Chondrocyte (in vitro differentiated cells): Measurements from ENCODE around the gene TSC22D4. TPM values are rescaled to one million over a fixed set of nuclear protein-coding genes. Genes with fewer than 3 reads are reported as not detected.
A peak's percentile ranks its signal among the peaks of the same experiment; 100 is the strongest.
"Not testable (repeated sequence)": the region's sequence is repeated elsewhere in the genome, so short reads cannot be mapped to it uniquely, and the experiment has no call there.

Experiments
- DNase-seq: peaks from one replicate; pipeline ENCODE4 v3.0.0; 2021; ENCODE audit warnings: mixed read lengths, low spot score
- H3K27ac Mint-ChIP-seq: one replicate; pipeline ENCODE4 v1.8.0; 2021; ENCODE audit warnings: mild to moderate bottlenecking, moderate library complexity, mixed read lengths; ENCODE audit not compliant: unreplicated experiment
- H3K27me3 Mint-ChIP-seq: 2 replicates; pipeline ENCODE4 v1.8.0; 2021; ENCODE audit warnings: low read depth, mixed read lengths
- H3K36me3 Mint-ChIP-seq: 2 replicates; pipeline ENCODE4 v1.8.0; 2021; ENCODE audit warnings: low read depth, mixed read lengths
- H3K4me1 Mint-ChIP-seq: 2 replicates; pipeline ENCODE4 v1.8.0; 2021; ENCODE audit warnings: low read depth, mild to moderate bottlenecking, mixed read lengths
- H3K4me3 Mint-ChIP-seq: one replicate; pipeline ENCODE4 v1.8.0; 2021; ENCODE audit warnings: mild to moderate bottlenecking, moderate library complexity, mixed read lengths; ENCODE audit not compliant: unreplicated experiment
- H3K9me3 Mint-ChIP-seq: 2 replicates; pipeline ENCODE4 v1.8.0; 2021; ENCODE audit warnings: low read depth, mixed read lengths
- CTCF ChIP-seq: fragments of 200-600 bp; sonication (generic); IDR thresholded peaks from 2 replicates; pipeline ENCODE4 v1.5.0; 2021; ENCODE audit warnings: antibody characterized with exemption, mild to moderate bottlenecking, moderate library complexity
- long read RNA-seq: library from polyadenylated mRNA; stranded (forward); transcript quantifications from one replicate; pipeline ENCODE4 v2.0.0, GENCODE V29; 2021
- total RNA-seq: library from RNA; stranded (reverse); gene quantifications from 3 replicates; pipeline ENCODE4 v1.2.1, GENCODE V29; 2021

The TSC22D4 gene
- total RNA-seq, result 24.0 to 34.1 TPM (median 33.0 TPM) in 3 replicates
- long read RNA-seq, transcript TSC22D4-201 (5 exons, 2,383 nt), result major isoform, 14 of 27 reads
- long read RNA-seq, partial matches to known transcripts, result 2 of 27 reads
- long read RNA-seq, other reads (novel, unspliced or antisense), result 9 of 27 reads

GRCh38 chr7:100478958-100479660 lies at the start of gene TSC22D4:
Gene TSC22D4 (minus strand): TSS chr7:100479214. CDS start chr7:100478038, 1,176 bp downstream.
- Mint-ChIP-seq H3K27ac (peak within 1 kb of the TSS; percentile 71), H3K4me3 (peak within 1 kb of the TSS; percentile 90), H3K9me3 (no peaks in the 10 kb centered on the region), H3K27me3 (no peaks in the 10 kb centered on the region), H3K36me3 (peaks cover 2% of the 10 kb centered on the region), H3K4me1 (peaks cover 29% of the 10 kb centered on the region)
- no peak for TF ChIP-seq CTCF
- DNase-seq, result peak; percentile 97

- not testable (repeated sequence) for DNase-seq, H3K27me3 Mint-ChIP-seq, H3K27ac Mint-ChIP-seq, H3K4me3 Mint-ChIP-seq, H3K4me1 Mint-ChIP-seq, H3K9me3 Mint-ChIP-seq, H3K36me3 Mint-ChIP-seq
Measured at GRCh38 chr7:100528108-100528866, 49.3 kb upstream of the TSC22D4 start.

GRCh38 chr7:100523192-100523591 lies 44.2 kb upstream of the TSC22D4 start:
- H3K36me3 Mint-ChIP-seq, DNase-seq, H3K27me3 Mint-ChIP-seq, H3K4me1 Mint-ChIP-seq, H3K27ac Mint-ChIP-seq, H3K4me3 Mint-ChIP-seq, H3K9me3 Mint-ChIP-seq: not testable (repeated sequence)

GRCh38 chr7:100521909-100522593 lies 43.0 kb upstream of the TSC22D4 start:
- H3K4me1 Mint-ChIP-seq, H3K27me3 Mint-ChIP-seq, H3K27ac Mint-ChIP-seq, H3K9me3 Mint-ChIP-seq, H3K36me3 Mint-ChIP-seq, DNase-seq, H3K4me3 Mint-ChIP-seq: not testable (repeated sequence)

- Mint-ChIP-seq H3K27me3 (peaks cover 6% of the 10 kb centered on the region), H3K4me3 (no peak overlapping the region), H3K27ac (no peak overlapping the region), H3K4me1 (peaks cover 6% of the 10 kb centered on the region), H3K36me3 (no peaks in the 10 kb centered on the region), H3K9me3 (no peaks in the 10 kb centered on the region)
- no peak for TF ChIP-seq CTCF
- DNase-seq, result no peak
Measured at GRCh38 chr7:100521076-100521475, 42.1 kb upstream of the TSC22D4 start.

GRCh38 chr7:100520138-100520537 lies 41.1 kb upstream of the TSC22D4 start:
- no peak overlapping the region for H3K27ac Mint-ChIP-seq
- H3K36me3 Mint-ChIP-seq, result no peaks in the 10 kb centered on the region
- H3K4me3 Mint-ChIP-seq, result no peak overlapping the region
- DNase-seq, result peak; percentile 1
- H3K9me3 Mint-ChIP-seq, result no peaks in the 10 kb centered on the region
- H3K4me1 Mint-ChIP-seq, result peaks cover 15% of the 10 kb centered on the region
- TF ChIP-seq CTCF, result no peak
- peaks cover 6% of the 10 kb centered on the region for H3K27me3 Mint-ChIP-seq
